Nasal cavity respiratory epithelium epithelial cell of viscerocranial mucosa (primary cell): Measurements from ENCODE around the gene ADH6. TPM values are rescaled to one million over a fixed set of nuclear protein-coding genes. Genes with fewer than 3 reads are reported as not detected.

ENCODE experiments used
- total RNA-seq: library from RNA; depleted of rRNA; stranded (reverse); fragments of >200 nt; gene quantifications from 2 replicates; pipeline ENCODE4 v1.2.3, GENCODE V29; 2014

The ADH6 gene
- not detected in 2 replicates for total RNA-seq

DNA sequence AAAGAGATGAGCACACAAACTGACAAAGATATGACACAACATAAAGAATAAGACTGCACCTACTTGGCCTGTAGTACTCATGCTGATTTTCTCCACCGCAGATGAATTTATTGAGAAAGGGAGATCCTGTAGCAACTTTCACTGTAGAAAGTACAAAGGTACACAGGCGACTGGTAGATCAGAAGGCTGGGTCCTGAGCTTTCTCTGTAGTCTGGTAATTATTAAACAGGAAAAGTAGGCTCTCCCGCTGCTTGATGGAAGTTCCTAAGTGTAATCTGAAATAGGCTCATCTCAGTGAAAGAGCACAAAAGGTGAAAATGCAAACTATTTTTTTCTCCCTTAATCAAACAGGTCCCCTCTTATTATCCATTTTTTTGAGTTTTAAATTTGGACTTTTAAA lies at the start of gene ADH6:
Gene ADH6, minus strand, starts transcription at position 175 of the 400 bp plus-strand sequence. Its CDS starts 94 bp downstream, at position 81.

Other genes starting within 250 kb of the ADH6 start
- 46.1 and 64.7 TPM in 2 replicates for gene METAP1, start 223.5 kb downstream of the ADH6 start, total RNA-seq
- gene ADH5, start 130.5 kb downstream of the ADH6 start, total RNA-seq = 110 and 145 TPM in 2 replicates
- gene ADH4, start 74.9 kb downstream of the ADH6 start, total RNA-seq = not detected in 2 replicates
- not detected in 2 replicates for gene ADH1A, start 71.7 kb upstream of the ADH6 start, total RNA-seq
- not detected in 2 replicates for gene ADH1B, start 102.2 kb upstream of the ADH6 start, total RNA-seq
- gene ADH1C, start 133.5 kb upstream of the ADH6 start, total RNA-seq = 0.21 TPM in 1 of 2 replicates, not detected in the other
- gene ADH7, start 216.1 kb upstream of the ADH6 start, total RNA-seq = 3.8 and 33.0 TPM in 2 replicates